HG03439 (cell line): Measurements from ENCODE around the gene CLDN14.

Experiments
- ATAC-seq: cut with Tn5 transposase; IDR thresholded peaks from one replicate; pipeline ENCODE4 v1.9.1; 2021; ENCODE audit warnings: mild to moderate bottlenecking, moderate library complexity; ENCODE audit not compliant: unreplicated experiment

The CLDN14 gene

GRCh38 chr21:36473203-36473602, 6.7 kb downstream of the CLDN14 start:
- no peak for ATAC-seq

- no peak for ATAC-seq
Measured at GRCh38 chr21:36472377-36472776, 7.5 kb downstream of the CLDN14 start.

GRCh38 chr21:36471254-36471723, 8.6 kb downstream of the CLDN14 start:
- ATAC-seq, result peak; percentile 75

GRCh38 chr21:36470294-36470693, 9.6 kb downstream of the CLDN14 start:
- no peak for ATAC-seq

GRCh38 chr21:36466061-36466511, 13.8 kb downstream of the CLDN14 start:
- ATAC-seq, result no peak

- ATAC-seq, result no peak
Measured at GRCh38 chr21:36465478-36465877, 14.4 kb downstream of the CLDN14 start.

- ATAC-seq, result no peak
Measured at GRCh38 chr21:36464590-36464989, 15.3 kb downstream of the CLDN14 start.

GRCh38 chr21:36463991-36464390, 15.9 kb downstream of the CLDN14 start:
- no peak for ATAC-seq

GRCh38 chr21:36463204-36463603, 16.7 kb downstream of the CLDN14 start:
- ATAC-seq, result no peak

GRCh38 chr21:36461918-36462486, 17.9 kb downstream of the CLDN14 start:
- no peak for ATAC-seq

- no peak for ATAC-seq
Measured at GRCh38 chr21:36461277-36461917, 18.5 kb downstream of the CLDN14 start.

- no peak for ATAC-seq
Measured at GRCh38 chr21:36460866-36461265, 19.1 kb downstream of the CLDN14 start.

GRCh38 chr21:36459098-36459497, 20.8 kb downstream of the CLDN14 start:
- ATAC-seq, result no peak

- ATAC-seq, result no peak
Measured at GRCh38 chr21:36456729-36457414, 23.1 kb downstream of the CLDN14 start.

- no peak for ATAC-seq
Measured at GRCh38 chr21:36454706-36455105, 25.2 kb downstream of the CLDN14 start.

GRCh38 chr21:36454093-36454531, 25.8 kb downstream of the CLDN14 start:
- no peak for ATAC-seq

GRCh38 chr21:36452281-36452825, 27.6 kb downstream of the CLDN14 start:
- no peak for ATAC-seq

- no peak for ATAC-seq
Measured at GRCh38 chr21:36451506-36451905, 28.4 kb downstream of the CLDN14 start.

- no peak for ATAC-seq
Measured at GRCh38 chr21:36450511-36450910, 29.4 kb downstream of the CLDN14 start.

- ATAC-seq, result no peak
Measured at GRCh38 chr21:36446301-36446700, 33.6 kb downstream of the CLDN14 start.

GRCh38 chr21:36441715-36442114, 38.2 kb downstream of the CLDN14 start:
- no peak for ATAC-seq

- no peak for ATAC-seq
Measured at GRCh38 chr21:36437745-36438128, 42.2 kb downstream of the CLDN14 start.
